ENCODE data around the gene SYT1. TPM values are rescaled to one million over a fixed set of nuclear protein-coding genes. Genes with fewer than 3 reads are reported as not detected.

Gene SYT1
- polyA plus RNA-seq, 3 donors = 0.72 TPM; not detected in 2

DNA sequence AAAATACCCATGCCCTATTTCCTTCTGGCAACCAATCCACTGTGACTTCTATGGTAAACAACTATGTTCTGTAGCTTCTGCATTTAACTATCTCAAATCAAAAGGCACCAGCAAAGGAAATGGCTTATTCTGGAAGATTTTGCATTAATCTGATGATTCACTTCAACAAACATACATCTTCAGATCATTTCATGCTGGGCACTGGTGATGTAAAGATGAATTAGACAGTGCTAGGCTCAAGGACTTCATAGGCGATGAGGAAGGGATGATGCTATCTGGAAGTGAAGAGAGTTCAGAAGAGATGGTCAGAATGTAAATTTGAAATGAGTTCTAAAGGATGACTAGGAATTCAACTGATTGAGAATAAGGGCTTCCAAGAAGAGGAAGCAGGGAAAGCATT lies 462.9 kb downstream of the SYT1 start:
- Histone ChIP-seq H3K9ac (ENCODE audit: insufficient read depth, low read length, poor library complexity, severe bottlenecking) (no peak overlapping the region), H3K27me3 (ENCODE audit: control insufficient read depth in 2 of 2, insufficient read depth in 2 of 2, low read length in 2 of 2) (no peaks in the 10 kb centered on the region), H4K20me1 (ENCODE audit: insufficient read depth, low read length) (no peaks in the 10 kb centered on the region), H3K27ac (ENCODE audit: low read depth in 1 of 2, low read length in 2 of 2) (no peak overlapping the region), H3K36me3 (replicated peaks in 1 of 2; ENCODE audit: control insufficient read depth in 1 of 2, insufficient read depth in 2 of 2, low read length in 2 of 2) (no peaks in the 10 kb centered on the region), H3K4me3 (replicated peaks in 1 of 3; ENCODE audit: low read depth in 2 of 3, low read length in 3 of 3) (no peak overlapping the region), H3K4me1 (ENCODE audit: control insufficient read depth in 1 of 2, insufficient read depth in 2 of 2, low read length in 2 of 2) (no peaks in the 10 kb centered on the region), H2AFZ (ENCODE audit: insufficient read depth, low read depth, low read length, poor library complexity, severe bottlenecking) (no peak overlapping the region), H3K4me2 (replicated peaks; ENCODE audit: extremely low read depth, low read length, poor library complexity, severe bottlenecking) (no peak overlapping the region), H3K79me2 (ENCODE audit: insufficient read depth, low read length) (no peaks in the 10 kb centered on the region), H3K9me3 (replicated peaks in 1 of 2; ENCODE audit: control insufficient read depth in 1 of 2, insufficient read depth in 1 of 2, low read length in 2 of 2) (no peaks in the 10 kb centered on the region)
- no peak for DNase-seq
- intact Hi-C loops (cut with micrococcal nuclease) = no loop called here
- H3K36me3 Mint-ChIP-seq = no peaks in the 10 kb centered on the region
- 100% methylated on average over 1 of the region's 1 CpG for WGBS (ENCODE audit: insufficient coverage)
- no peaks in the 10 kb centered on the region for H3K4me1 Mint-ChIP-seq
- TF ChIP-seq, protein P1, sequence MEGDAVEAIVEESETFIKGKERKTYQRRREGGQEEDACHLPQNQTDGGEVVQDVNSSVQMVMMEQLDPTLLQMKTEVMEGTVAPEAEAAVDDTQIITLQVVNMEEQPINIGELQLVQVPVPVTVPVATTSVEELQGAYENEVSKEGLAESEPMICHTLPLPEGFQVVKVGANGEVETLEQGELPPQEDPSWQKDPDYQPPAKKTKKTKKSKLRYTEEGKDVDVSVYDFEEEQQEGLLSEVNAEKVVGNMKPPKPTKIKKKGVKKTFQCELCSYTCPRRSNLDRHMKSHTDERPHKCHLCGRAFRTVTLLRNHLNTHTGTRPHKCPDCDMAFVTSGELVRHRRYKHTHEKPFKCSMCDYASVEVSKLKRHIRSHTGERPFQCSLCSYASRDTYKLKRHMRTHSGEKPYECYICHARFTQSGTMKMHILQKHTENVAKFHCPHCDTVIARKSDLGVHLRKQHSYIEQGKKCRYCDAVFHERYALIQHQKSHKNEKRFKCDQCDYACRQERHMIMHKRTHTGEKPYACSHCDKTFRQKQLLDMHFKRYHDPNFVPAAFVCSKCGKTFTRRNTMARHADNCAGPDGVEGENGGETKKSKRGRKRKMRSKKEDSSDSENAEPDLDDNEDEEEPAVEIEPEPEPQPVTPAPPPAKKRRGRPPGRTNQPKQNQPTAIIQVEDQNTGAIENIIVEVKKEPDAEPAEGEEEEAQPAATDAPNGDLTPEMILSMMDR (IDR thresholded peaks at IDR 0.05) = no peak
- H3K27ac Mint-ChIP-seq = no peak overlapping the region
- H3K4me3 Mint-ChIP-seq = no peak overlapping the region
- peaks cover 0 to 1% (median 0%) of the 10 kb centered on the region in 3 donors for H3K27me3 Mint-ChIP-seq (ENCODE audit: low read depth in 3 of 3)
- H3K9me3 Mint-ChIP-seq = no peaks in the 10 kb centered on the region

DNA sequence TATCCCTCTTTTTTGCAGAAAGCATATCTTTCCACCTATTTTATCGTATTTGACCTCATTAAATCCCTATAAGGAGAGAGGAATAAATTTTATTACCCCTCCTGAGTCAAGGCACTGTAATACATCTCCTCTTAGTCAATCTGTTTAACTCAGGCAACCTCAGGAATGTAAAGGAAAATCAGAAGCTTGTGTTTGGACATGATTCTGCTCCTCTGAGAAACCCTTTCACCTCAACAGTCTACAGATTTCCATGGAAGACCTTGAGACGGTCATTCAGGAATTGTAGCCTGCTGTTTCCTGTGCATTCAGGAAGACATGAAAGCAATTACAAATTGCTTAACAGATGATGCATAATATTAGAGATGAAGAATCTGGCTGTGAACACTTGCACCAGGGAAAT lies 465.4 kb downstream of the SYT1 start:
- Histone ChIP-seq H3K9me3 (replicated peaks in 1 of 2; ENCODE audit: control insufficient read depth in 1 of 2, insufficient read depth in 1 of 2, low read length in 2 of 2) (no peaks in the 10 kb centered on the region), H3K36me3 (replicated peaks in 1 of 2; ENCODE audit: control insufficient read depth in 1 of 2, insufficient read depth in 2 of 2, low read length in 2 of 2) (no peaks in the 10 kb centered on the region), H3K4me2 (replicated peaks; ENCODE audit: extremely low read depth, low read length, poor library complexity, severe bottlenecking) (no peak overlapping the region), H3K27ac (ENCODE audit: low read depth in 1 of 2, low read length in 2 of 2) (no peak overlapping the region), H3K9ac (ENCODE audit: insufficient read depth, low read length, poor library complexity, severe bottlenecking) (no peak overlapping the region), H4K20me1 (ENCODE audit: insufficient read depth, low read length) (no peaks in the 10 kb centered on the region), H3K27me3 (ENCODE audit: control insufficient read depth in 2 of 2, insufficient read depth in 2 of 2, low read length in 2 of 2) (no peaks in the 10 kb centered on the region), H3K4me3 (replicated peaks in 1 of 3; ENCODE audit: low read depth in 2 of 3, low read length in 3 of 3) (no peak overlapping the region), H3K4me1 (ENCODE audit: control insufficient read depth in 1 of 2, insufficient read depth in 2 of 2, low read length in 2 of 2) (no peaks in the 10 kb centered on the region), H3K79me2 (ENCODE audit: insufficient read depth, low read length) (no peaks in the 10 kb centered on the region), H2AFZ (ENCODE audit: insufficient read depth, low read depth, low read length, poor library complexity, severe bottlenecking) (no peak overlapping the region)
- TF ChIP-seq, protein P1 (IDR thresholded peaks at IDR 0.05) = no peak
- Mint-ChIP-seq H3K4me3 (no peak overlapping the region), H3K27me3 (ENCODE audit: low read depth in 3 of 3) (no peaks in the 10 kb centered on the region), H3K4me1 (no peaks in the 10 kb centered on the region), H3K9me3 (no peaks in the 10 kb centered on the region), H3K27ac (no peak overlapping the region), H3K36me3 (no peaks in the 10 kb centered on the region)
- intact Hi-C loops (cut with micrococcal nuclease) = no loop called here
- DNase-seq = no peak
- no CpG with 5 or more reads among the region's 2 CpGs for WGBS (ENCODE audit: insufficient coverage)

Data from CD14-positive monocyte (primary cell).